Trophoblast cell (in vitro differentiated cells and primary cell): ENCODE data around the gene STAB1.

Experiments used
- DNase-seq, 2 donors: peaks; one replicate each; pipeline ENCODE4 v3.0.0-alpha.2; 2016
- H2AFZ ChIP-seq: 2 replicates; pipeline ENCODE4 v1.6.1; 2013; ENCODE audit warnings: low read length, moderate library complexity, mild to moderate bottlenecking; ENCODE audit not compliant: insufficient read depth, poor library complexity
- H2AK5ac ChIP-seq: 2 replicates; pipeline ENCODE4 v1.6.1; 2013; ENCODE audit warnings: mild to moderate bottlenecking, low read length
- H2BK120ac ChIP-seq: 2 replicates; pipeline ENCODE4 v1.6.1; 2013; ENCODE audit warnings: low read length, mild to moderate bottlenecking, moderate library complexity; ENCODE audit not compliant: insufficient read depth, poor library complexity
- H2BK12ac ChIP-seq: 2 replicates; pipeline ENCODE4 v1.6.1; 2013; ENCODE audit warnings: mild to moderate bottlenecking, low read length, moderate library complexity
- H2BK5ac ChIP-seq: 2 replicates; pipeline ENCODE4 v1.6.1; 2013; ENCODE audit warnings: low read length, low read depth, moderate library complexity, mild to moderate bottlenecking; ENCODE audit not compliant: poor library complexity
- H3K14ac ChIP-seq: 2 replicates; pipeline ENCODE4 v1.6.1; 2013; ENCODE audit warnings: mild to moderate bottlenecking, low read length
- H3K18ac ChIP-seq: 2 replicates; pipeline ENCODE4 v1.6.1; 2013; ENCODE audit warnings: mild to moderate bottlenecking, low read length
- H3K23ac ChIP-seq: 2 replicates; pipeline ENCODE4 v1.6.1; 2013; ENCODE audit warnings: low read length
- H3K27ac ChIP-seq: 2 replicates; pipeline ENCODE4 v1.5.1; 2013; ENCODE audit warnings: low read depth, mild to moderate bottlenecking, inconsistent platforms, low read length, moderate library complexity
- H3K27me3 ChIP-seq: 2 replicates; pipeline ENCODE4 v1.6.1; 2013; ENCODE audit warnings: inconsistent platforms, mild to moderate bottlenecking, low read length, moderate library complexity; ENCODE audit not compliant: insufficient read depth
- H3K36me3 ChIP-seq, 2 experiments: 1 replicate in 1 of 2; 2 replicates in 1 of 2; pipeline ENCODE4 v1.6.1; 2013; ENCODE audit warnings: low read length in 2 of 2, mild to moderate bottlenecking in 2 of 2, moderate library complexity in 1 of 2; ENCODE audit not compliant: insufficient read depth in 2 of 2, control insufficient read depth in 1 of 2
- H3K4ac ChIP-seq: 2 replicates; pipeline ENCODE4 v1.6.1; 2013; ENCODE audit warnings: low read depth, mild to moderate bottlenecking, low read length, moderate library complexity
- H3K4me1 ChIP-seq, 2 experiments: 1 replicate in 1 of 2; 2 replicates in 1 of 2; pipeline ENCODE4 v1.6.1; 2013; ENCODE audit warnings: low read length in 2 of 2, mild to moderate bottlenecking in 2 of 2, moderate library complexity in 1 of 2; ENCODE audit not compliant: insufficient read depth in 2 of 2, control insufficient read depth in 1 of 2
- H3K4me2 ChIP-seq: 2 replicates; pipeline ENCODE4 v1.6.1; 2013; ENCODE audit warnings: inconsistent platforms, mild to moderate bottlenecking, low read length, moderate library complexity
- H3K4me3 ChIP-seq: 2 replicates; pipeline ENCODE4 v1.5.1; 2013; ENCODE audit warnings: mild to moderate bottlenecking, low read depth, low read length, inconsistent platforms
- H3K79me1 ChIP-seq: one replicate; pipeline ENCODE4 v1.6.1; 2013; ENCODE audit warnings: low read length
- H3K79me2 ChIP-seq: 2 replicates; pipeline ENCODE4 v1.6.1; 2013; ENCODE audit warnings: low read length, mild to moderate bottlenecking; ENCODE audit not compliant: control insufficient read depth, insufficient read depth, poor library complexity
- H3K9ac ChIP-seq: 2 replicates; pipeline ENCODE4 v1.6.1; 2013; ENCODE audit warnings: mild to moderate bottlenecking, low read length
- H3K9me3 ChIP-seq: 2 replicates; pipeline ENCODE4 v1.6.1; 2013; ENCODE audit warnings: low read depth, mild to moderate bottlenecking, control low read depth, inconsistent platforms, low read length; ENCODE audit not compliant: insufficient read depth
- H4K12ac ChIP-seq: 2 replicates; pipeline ENCODE4 v1.6.1; 2013; ENCODE audit warnings: low read depth, mild to moderate bottlenecking, low read length, moderate library complexity
- H4K8ac ChIP-seq: 2 replicates; pipeline ENCODE4 v1.6.1; 2013; ENCODE audit warnings: low read depth, mild to moderate bottlenecking, low read length, moderate library complexity
- H4K91ac ChIP-seq: one replicate; pipeline ENCODE4 v1.6.1; 2013; ENCODE audit warnings: low read depth, mild to moderate bottlenecking, low read length, moderate library complexity
- WGBS: extraction: QIAGEN DNeasy Blood & Tissue Kit; methylation state at CpG from one replicate; pipeline ENCODE4 v1.1.7; 2013; ENCODE audit warnings: missing lambda C conversion rate; ENCODE audit not compliant: insufficient read length, insufficient coverage; ENCODE audit errors: extremely low coverage; 5-methylcytosine and 5-hydroxymethylcytosine counted together

The STAB1 gene

DNA sequence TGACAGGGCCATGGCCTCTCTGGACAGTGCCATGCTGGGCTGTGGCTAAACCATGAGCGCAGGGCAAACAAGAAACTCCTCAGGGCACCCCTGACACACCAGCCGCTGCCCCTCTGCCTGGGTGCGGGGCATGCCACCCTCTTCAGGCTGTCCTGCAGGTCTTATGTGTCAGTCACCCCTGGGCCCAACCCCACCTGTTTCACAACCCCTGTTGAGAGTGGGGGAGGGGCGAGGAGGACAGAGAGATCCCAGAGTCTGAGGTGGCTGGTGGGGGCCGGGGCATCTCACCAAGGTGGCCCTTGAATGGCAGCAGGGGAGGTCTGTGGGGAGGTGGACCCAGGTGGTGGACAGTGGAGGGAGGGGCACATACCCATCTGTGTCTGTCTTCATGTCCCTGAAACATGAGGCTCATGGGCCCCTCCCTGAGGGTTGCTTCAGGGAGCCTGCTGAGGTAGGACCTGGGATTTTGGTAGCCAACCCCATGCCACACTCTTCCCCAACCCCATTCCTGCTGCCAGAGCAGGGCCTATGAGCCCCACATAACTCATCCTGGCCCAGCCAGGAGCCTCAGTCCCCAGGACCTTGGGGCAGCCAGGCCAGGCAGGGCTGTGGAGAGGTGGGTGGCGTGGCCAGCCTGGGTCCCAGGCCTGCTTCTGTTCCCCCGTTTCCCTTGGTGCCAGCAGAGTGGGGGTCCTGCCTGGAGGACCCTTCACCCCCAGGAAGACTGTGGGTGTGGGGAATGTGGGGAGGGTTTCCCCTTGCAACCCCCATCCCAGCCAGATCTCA is 1.7 kb upstream of the STAB1 start:
- Histone ChIP-seq H3K79me1 (no peaks in the 10 kb centered on the region), H2BK5ac (no peak overlapping the region), H2AFZ (no peak overlapping the region), H3K36me3 (peaks cover 47 to 50% of the 10 kb centered on the region in 2 experiments), H3K27ac (no peak overlapping the region), H2AK5ac (no peak overlapping the region), H3K4me1 (no peaks in the 10 kb centered on the region), H3K18ac (no peak overlapping the region), H3K23ac (no peak overlapping the region), H2BK120ac (no peak overlapping the region), H3K4ac (no peak overlapping the region), H4K12ac (no peak overlapping the region), H4K91ac (no peak overlapping the region), H3K27me3 (no peaks in the 10 kb centered on the region), H3K14ac (no peak overlapping the region), H2BK12ac (no peak overlapping the region), H3K9ac (no peak overlapping the region), H3K4me3 (no peak overlapping the region), H3K79me2 (no peaks in the 10 kb centered on the region), H4K8ac (no peak overlapping the region), H3K4me2 (no peak overlapping the region), H3K9me3 (no peaks in the 10 kb centered on the region)
- no CpG with 5 or more reads among the region's 7 CpGs for WGBS
- DNase-seq = no peak

DNA sequence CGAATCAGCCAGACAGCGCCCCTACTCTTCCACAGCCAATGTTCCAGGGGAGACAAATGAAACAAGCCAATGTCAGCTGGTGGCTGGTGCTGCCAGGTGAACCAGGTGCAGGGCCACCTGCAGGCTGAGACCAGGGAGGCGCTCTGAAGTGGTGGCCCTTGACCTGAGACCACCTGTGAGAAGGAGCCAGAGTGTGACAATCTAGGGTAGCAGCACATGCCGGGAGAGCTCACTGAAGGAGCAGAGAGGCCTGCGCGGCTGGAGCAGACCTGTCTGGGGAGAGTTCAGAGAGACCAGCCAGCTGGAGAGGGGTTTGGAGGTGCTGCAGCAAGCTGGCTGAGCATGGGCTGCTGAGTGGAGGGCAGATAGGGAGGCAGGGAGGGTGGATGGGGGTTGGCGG is 693 bp upstream of the STAB1 start:
- Histone ChIP-seq H2AK5ac (no peak overlapping the region), H3K27me3 (no peaks in the 10 kb centered on the region), H3K4me2 (no peak overlapping the region), H3K18ac (no peak overlapping the region), H3K36me3 (peaks cover 38 to 41% of the 10 kb centered on the region in 2 experiments), H3K79me1 (no peaks in the 10 kb centered on the region), H4K8ac (no peak overlapping the region), H3K4me3 (no peak overlapping the region), H3K27ac (no peak overlapping the region), H3K14ac (no peak overlapping the region), H3K9ac (no peak overlapping the region), H2BK5ac (no peak overlapping the region), H3K9me3 (no peaks in the 10 kb centered on the region), H3K79me2 (no peaks in the 10 kb centered on the region), H2BK12ac (no peak overlapping the region), H3K4ac (no peak overlapping the region), H4K91ac (no peak overlapping the region), H3K23ac (no peak overlapping the region), H4K12ac (no peak overlapping the region), H3K4me1 (no peaks in the 10 kb centered on the region), H2BK120ac (no peak overlapping the region), H2AFZ (no peak overlapping the region)
- WGBS = no CpG with 5 or more reads among the region's 7 CpGs
- DNase-seq = no peak

DNA sequence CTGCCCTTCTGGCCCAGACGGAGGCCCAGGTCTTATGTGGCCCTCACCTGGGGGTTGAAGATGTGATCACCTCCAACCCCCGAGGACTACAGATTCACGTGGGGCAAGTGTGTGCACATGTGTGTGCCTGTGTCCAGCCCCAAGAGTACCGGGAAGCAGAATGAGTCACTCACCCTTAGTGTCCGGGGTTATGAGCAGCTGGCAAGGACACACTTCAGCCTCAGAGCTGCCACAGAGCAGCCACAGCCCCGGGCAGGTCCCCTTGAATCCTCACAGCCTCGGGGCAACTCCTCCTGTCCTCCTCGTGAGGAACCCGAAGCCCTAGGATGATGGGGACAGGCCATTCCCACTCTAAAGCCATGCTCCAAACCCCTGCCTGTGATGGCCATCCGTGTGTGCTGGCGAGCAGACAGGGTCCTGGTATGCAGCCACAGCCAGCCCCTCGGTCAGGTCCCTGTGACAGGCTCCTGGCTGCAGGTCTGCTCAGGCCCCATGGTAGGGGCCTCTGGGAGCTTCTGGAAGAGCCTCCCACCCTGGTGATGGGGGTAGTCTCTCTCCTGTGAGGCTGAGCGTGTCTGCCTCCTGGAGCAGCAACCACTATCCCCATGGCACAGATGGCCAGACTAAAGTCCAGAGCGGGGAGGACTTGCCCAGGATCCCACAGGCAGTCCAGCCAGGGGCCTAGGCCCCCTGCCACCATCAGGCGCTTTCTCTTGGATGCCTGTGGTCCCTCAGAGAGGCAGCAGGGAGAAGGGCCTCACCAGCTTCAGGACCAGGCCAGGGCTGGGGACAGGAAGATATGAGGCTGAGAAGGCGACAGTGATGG is 852 bp downstream of the STAB1 start:
- H2BK120ac ChIP-seq = no peak overlapping the region
- no peak overlapping the region for H4K12ac ChIP-seq
- H3K9ac ChIP-seq = no peak overlapping the region
- no peaks in the 10 kb centered on the region for H3K9me3 ChIP-seq
- no peak overlapping the region for H3K4me3 ChIP-seq
- WGBS = no CpG with 5 or more reads among the region's 16 CpGs
- H3K23ac ChIP-seq = no peak overlapping the region
- H3K36me3 ChIP-seq = peaks cover 22 to 26% of the 10 kb centered on the region in 2 experiments
- no peak overlapping the region for H3K4me2 ChIP-seq
- no peaks in the 10 kb centered on the region for H3K79me1 ChIP-seq
- no peak overlapping the region for H4K8ac ChIP-seq
- H2BK12ac ChIP-seq = no peak overlapping the region
- no peak overlapping the region for H2AK5ac ChIP-seq
- no peak overlapping the region for H2AFZ ChIP-seq
- H3K79me2 ChIP-seq = no peaks in the 10 kb centered on the region
- no peaks in the 10 kb centered on the region for H3K27me3 ChIP-seq
- no peak overlapping the region for H3K14ac ChIP-seq
- H3K4ac ChIP-seq = no peak overlapping the region
- H3K27ac ChIP-seq = no peak overlapping the region
- no peaks in the 10 kb centered on the region for H3K4me1 ChIP-seq
- no peak overlapping the region for H2BK5ac ChIP-seq
- no peak overlapping the region for H3K18ac ChIP-seq
- peak; percentile 38 to 44 for DNase-seq
- H4K91ac ChIP-seq = no peak overlapping the region

DNA sequence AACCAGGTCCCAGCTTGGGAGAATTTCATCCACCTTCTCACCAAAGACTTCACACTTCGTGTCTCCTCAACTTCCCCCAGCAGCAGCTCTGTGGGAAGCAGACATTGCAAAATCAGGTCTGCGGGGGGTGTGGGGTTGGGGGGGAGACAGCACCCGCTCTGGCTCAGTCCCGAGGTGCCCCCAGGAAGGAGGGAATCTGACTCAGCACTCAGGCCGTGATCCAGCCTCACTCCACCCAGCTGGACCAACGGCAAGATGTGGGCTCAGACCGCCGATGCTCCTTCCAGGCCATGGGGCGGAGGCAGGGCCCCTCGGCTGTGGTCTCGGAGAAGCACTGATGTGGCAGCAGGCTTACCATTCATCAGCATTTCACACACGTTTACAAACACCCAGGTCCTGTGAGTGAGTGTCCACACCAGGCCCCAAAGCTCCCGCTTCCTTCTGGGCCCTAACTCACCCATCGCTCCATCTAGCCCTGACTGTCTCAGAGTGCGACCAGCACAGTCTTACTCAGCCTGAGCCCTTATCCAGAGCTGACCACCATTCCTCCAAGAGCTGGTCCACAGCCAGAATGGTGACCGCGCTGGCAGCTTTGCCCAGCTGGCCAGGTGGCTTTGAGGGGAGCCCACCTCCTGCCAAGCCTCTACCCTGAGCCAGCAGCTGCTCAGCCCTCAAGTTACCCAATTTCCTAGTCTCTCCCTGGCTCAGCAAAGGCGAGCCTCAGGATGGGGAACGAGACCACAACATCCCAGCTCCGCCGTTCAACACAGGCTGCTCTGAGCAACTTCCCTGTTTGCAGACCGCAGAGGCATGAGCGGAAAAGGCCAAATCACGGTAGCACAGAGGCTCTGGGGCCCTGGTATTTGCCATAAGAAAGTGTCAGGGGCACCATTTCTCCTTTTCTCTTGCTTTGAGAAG is 3.3 kb downstream of the STAB1 start:
- H3K36me3 ChIP-seq = peaks cover 0 to 2% of the 10 kb centered on the region in 2 experiments
- no peak overlapping the region for H3K4ac ChIP-seq
- no CpG with 5 or more reads among the region's 24 CpGs for WGBS

More for the DNA sequence above, 3.3 kb downstream of the STAB1 start:
- H3K79me1 ChIP-seq = no peaks in the 10 kb centered on the region
- H3K4me1 ChIP-seq = no peaks in the 10 kb centered on the region
- H3K14ac ChIP-seq = no peak overlapping the region
- no peak overlapping the region for H2BK5ac ChIP-seq
- H2AFZ ChIP-seq = no peak overlapping the region
- H3K4me2 ChIP-seq = no peak overlapping the region
- H3K79me2 ChIP-seq = no peaks in the 10 kb centered on the region
- no peak overlapping the region for H4K8ac ChIP-seq
- H4K12ac ChIP-seq = no peak overlapping the region
- H2BK120ac ChIP-seq = no peak overlapping the region
- H4K91ac ChIP-seq = no peak overlapping the region
- no peak overlapping the region for H3K23ac ChIP-seq
- no peak overlapping the region for H3K27ac ChIP-seq
- H2AK5ac ChIP-seq = no peak overlapping the region
- no peaks in the 10 kb centered on the region for H3K27me3 ChIP-seq
- DNase-seq = peak in 1 of 2 donors; percentile 36
- no peak overlapping the region for H3K18ac ChIP-seq
- H3K9ac ChIP-seq = no peak overlapping the region
- H2BK12ac ChIP-seq = no peak overlapping the region
- H3K9me3 ChIP-seq = no peaks in the 10 kb centered on the region
- no peak overlapping the region for H3K4me3 ChIP-seq
